Testis (tissue), 3 donors: ENCODE data around the gene IRF3. TPM values are rescaled to one million over a fixed set of nuclear protein-coding genes. Genes with fewer than 3 reads are reported as not detected.
A peak's percentile ranks its signal among the peaks of the same experiment; 100 is the strongest.

Experiments used
- DNase-seq: peaks from one replicate; pipeline ENCODE4 v3.0.0-alpha.2; 2019
- H3K27ac ChIP-seq, 2 donors: fragments of 200-600 bp; sonication (generic); one replicate each; pipeline ENCODE4 v1.5.1; 2019
- H3K27me3 ChIP-seq: fragments of 200-600 bp; sonication (generic); one replicate; pipeline ENCODE4 v1.5.1; 2019
- H3K36me3 ChIP-seq: fragments of 200-600 bp; sonication (generic); one replicate; pipeline ENCODE4 v1.5.1; 2017; ENCODE audit warnings: low read depth; ENCODE audit errors: missing control alignments
- H3K4me1 ChIP-seq: fragments of 200-600 bp; sonication (generic); one replicate; pipeline ENCODE4 v1.5.1; 2019
- H3K4me3 ChIP-seq, 2 donors: fragments of 200-600 bp; sonication (generic); one replicate each; pipeline ENCODE4 v1.5.1; 2017 to 2019
- H3K9me3 ChIP-seq: fragments of 200-600 bp; sonication (generic); one replicate; pipeline ENCODE4 v1.5.1; 2017
- CTCF ChIP-seq, 3 experiments: fragments of 450-650 bp in 2 of 3; fragments of 200-600 bp in 1 of 3; sonication (generic) in 1 of 3; IDR thresholded peaks; one replicate each; pipeline ENCODE4 v1.5.1; 2016 to 2019; ENCODE audit warnings: antibody characterized with exemption in 3 of 3, mild to moderate bottlenecking in 2 of 3, moderate library complexity in 1 of 3
- POLR2A ChIP-seq: fragments of 450-650 bp; IDR thresholded peaks from one replicate; pipeline ENCODE4 v1.6.1; 2017; ENCODE audit warnings: antibody characterized with exemption, mild to moderate bottlenecking, moderate library complexity
- WGBS, 2 donors: methylation state at CpG; one replicate each; pipeline ENCODE4 v1.1.5; 2018; 5-methylcytosine and 5-hydroxymethylcytosine counted together
- intact Hi-C: fragments of 100-400 bp; cut with DNase I; formaldehyde crosslinking; loops from one replicate; pipeline ENCODE4 v1.15.1; 2023; ENCODE audit warnings: low total_unique reads
- polyA plus RNA-seq: library from polyadenylated mRNA; stranded (reverse); fragments of 350-450 nt; fragmentation: Illumina TruSeq; extraction: RNeasy Lipid Tissue Mini Kit (QIAGEN cat#74804); gene quantifications from one replicate; pipeline ENCODE4 v1.2.3, GENCODE V29; 2014; ENCODE audit warnings: low read depth, low replicate concordance; ENCODE audit not compliant: insufficient read depth
- total RNA-seq, 2 donors: library from RNA; depleted of rRNA; stranded (reverse); fragments of >200 nt; gene quantifications; one replicate each; pipeline ENCODE4 v1.2.3, GENCODE V29; 2016

Gene IRF3
- total and polyA plus RNA-seq, 3 donors from 2014 or later = 34.9 to 51.6 (median 50.1) TPM

DNA sequence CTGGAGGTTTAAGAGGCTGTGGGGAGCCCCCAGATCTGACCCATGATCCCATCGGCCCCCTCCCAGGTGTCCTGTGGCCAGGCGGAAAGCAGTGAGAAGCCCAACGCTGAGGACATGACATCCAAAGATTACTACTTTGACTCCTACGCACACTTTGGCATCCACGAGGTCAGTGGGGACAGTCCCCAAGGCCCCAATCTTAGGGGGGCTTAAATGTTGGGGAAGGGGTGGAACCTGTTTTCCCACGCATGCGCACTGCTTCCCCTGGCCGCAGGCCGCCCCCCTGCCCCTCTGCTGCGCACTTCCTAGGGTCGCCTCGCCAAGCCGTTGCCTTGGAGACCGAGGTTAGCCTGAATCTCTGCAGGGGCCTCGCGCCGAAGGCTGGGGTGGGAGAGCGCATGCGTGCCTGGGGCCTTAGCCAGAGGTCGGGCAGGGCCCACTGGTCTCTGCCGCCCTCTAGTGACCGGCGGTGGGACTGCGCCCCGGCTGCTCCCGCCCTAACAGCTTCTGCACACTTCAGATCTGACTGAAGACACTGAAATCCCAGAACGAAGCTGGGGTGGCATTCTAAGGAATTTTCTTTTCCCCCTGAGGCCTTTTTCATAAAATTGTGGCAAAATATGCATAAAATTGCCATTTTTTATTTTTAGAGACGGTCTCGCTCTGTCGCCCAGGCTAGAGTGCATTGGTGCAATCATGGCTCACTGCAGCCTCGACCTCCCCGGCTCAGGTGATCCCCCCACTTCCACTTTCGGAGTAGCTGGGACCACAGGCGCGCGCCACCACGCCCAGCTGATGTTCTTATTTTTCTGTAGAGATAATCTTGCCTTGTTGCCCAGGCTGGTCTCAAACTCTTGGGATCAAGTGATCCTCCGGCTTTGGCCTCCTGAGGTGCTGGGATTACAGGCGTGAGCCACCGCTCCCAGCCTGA, 15.0 kb upstream of the IRF3 start:
- no peaks in the 10 kb centered on the region for H3K36me3 ChIP-seq
- H3K27me3 ChIP-seq = no peaks in the 10 kb centered on the region
- intact Hi-C loops = no loop called here
- peak; percentile 94 for DNase-seq
- TF ChIP-seq CTCF (IDR thresholded peaks at IDR 0.05) (peak; percentile 95 to 100 (median 99)), POLR2A (no peak)
- WGBS, 2 donors = 27 to 33% methylated on average over 22 to 40 of the region's 40 CpGs
- peaks cover 45% of the 10 kb centered on the region for H3K4me1 ChIP-seq
- H3K27ac ChIP-seq = peak overlapping the region; percentile 75 to 91
- H3K4me3 ChIP-seq = no peak overlapping the region
- H3K9me3 ChIP-seq = no peaks in the 10 kb centered on the region

DNA sequence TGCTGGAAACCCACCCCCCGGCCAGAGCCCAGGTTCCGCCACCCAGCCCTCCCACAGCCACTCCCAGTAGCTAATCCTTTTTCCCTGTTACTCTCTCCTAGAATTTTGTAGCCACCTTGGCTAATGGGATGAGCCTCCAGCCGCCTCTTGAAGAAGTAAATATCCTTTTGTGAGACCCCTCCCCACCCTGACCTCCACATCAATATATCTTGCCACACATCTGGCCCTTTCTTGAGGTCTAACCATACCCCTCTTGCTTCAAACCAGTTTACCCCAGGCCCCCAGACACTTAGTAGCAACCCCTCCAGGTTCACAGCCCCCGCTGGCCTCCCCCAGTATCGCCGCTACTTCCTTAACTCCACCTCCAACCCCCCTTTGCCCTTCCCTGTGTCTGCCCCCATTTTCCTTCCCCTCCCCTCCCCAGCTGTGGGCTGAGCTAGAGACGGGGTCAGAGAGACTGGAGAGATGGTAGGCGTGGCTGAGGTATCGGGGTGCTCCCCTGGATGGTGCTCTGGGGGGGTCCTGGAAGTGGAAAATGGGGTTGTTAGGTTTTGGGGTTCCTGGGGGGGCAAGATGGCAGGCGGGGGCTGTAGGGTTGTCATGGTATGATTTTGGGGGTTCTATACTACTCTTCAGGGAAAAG, 14.2 kb upstream of the IRF3 start:
- intact Hi-C loops = no loop called here
- H3K9me3 ChIP-seq = no peaks in the 10 kb centered on the region
- no peaks in the 10 kb centered on the region for H3K36me3 ChIP-seq
- peak overlapping the region; percentile 75 to 91 for H3K27ac ChIP-seq
- no peak for TF ChIP-seq POLR2A
- TF ChIP-seq CTCF (IDR thresholded peaks at IDR 0.05) = no peak
- no peak overlapping the region for H3K4me3 ChIP-seq
- H3K4me1 ChIP-seq = peaks cover 45% of the 10 kb centered on the region
- H3K27me3 ChIP-seq = no peaks in the 10 kb centered on the region
- no peak for DNase-seq
- WGBS, 2 donors = 35 to 41% methylated on average over 10 of the region's 10 CpGs

DNA sequence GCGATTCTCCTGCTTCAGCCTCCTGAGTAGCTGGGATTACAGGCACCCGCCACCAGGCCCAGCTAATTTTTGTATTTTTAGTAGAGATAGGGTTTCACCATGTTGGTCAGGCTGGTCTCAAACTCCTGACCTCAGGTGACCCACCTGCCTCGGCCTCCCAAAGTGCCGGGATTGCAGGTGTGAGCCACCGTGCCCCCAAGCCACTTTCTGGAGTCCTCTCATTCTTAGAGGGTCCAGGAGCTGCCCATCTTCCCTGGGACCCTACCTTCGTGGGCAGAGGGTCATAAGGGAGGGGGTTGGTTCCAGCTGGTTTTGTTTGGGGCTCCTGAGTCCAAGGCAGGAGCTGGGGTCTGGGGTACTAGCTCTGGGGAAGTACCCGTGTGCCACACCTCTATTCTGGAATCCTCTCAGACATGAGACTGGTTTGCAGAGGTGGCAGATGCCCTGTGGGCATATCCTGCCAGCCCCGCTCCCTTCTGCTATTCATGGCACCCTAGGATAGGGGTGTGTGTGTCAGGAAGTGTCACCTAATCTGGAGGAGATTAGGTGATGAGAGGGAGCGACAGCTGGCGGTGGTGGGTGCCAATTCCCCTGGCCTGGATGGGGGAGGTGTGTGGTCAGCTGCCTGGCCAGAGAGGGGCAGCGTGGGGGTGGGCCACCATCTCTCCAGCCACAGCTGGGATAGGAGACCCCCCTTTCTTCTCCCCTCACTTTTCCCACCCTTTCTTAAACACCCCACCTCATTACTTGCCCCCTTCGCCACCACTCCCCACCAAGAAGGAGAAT, 13.5 kb upstream of the IRF3 start:
- no peaks in the 10 kb centered on the region for H3K27me3 ChIP-seq
- H3K27ac ChIP-seq = peak overlapping the region in 1 of 2 donors; percentile 91
- TF ChIP-seq CTCF (IDR thresholded peaks at IDR 0.05) (no peak), POLR2A (no peak)
- no peak for DNase-seq
- H3K4me3 ChIP-seq = no peak overlapping the region
- intact Hi-C loops = no loop called here
- H3K9me3 ChIP-seq = no peaks in the 10 kb centered on the region
- H3K4me1 ChIP-seq = peaks cover 42% of the 10 kb centered on the region
- WGBS, 2 donors = 49 to 52% methylated on average over 7 to 12 of the region's 12 CpGs
- no peaks in the 10 kb centered on the region for H3K36me3 ChIP-seq

DNA sequence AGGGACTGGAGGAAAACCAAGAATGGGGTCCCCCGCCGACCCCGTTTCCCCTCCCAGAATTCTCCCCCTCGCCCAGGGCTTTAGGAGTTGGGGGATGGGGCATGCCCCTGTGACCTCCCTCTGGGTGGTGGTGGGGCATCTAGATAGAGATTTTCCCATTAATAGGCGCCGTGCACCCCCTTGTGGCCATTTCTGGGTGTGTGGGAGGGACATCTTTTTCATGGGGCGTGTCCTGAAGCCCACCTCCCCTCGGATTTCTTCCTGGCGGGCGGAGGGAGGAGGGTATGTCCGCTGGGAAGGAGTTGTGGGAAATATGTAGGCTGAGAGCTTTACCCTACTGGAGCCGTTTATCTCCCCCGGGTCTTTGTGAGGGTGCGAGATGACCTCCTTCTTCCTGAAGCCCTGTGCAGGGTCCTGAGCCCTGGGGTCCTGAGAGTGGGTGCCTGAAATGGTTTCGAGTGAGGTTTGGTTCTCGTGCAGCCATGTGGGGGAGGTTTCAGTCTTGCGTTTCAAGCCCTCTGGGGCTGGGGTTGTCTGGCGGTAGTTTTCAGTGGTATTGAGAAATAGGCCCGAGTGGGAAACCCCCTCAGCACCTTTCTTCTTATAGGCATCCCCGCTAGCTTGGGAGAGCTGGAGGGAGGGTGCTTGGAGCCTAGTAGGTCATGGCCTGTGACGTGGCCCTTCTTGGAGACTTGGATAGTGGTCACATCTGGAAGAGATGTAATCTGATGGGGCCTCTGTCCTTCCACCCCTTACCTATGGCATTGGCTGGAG, 12.4 kb upstream of the IRF3 start:
- Histone ChIP-seq H3K27ac (peak overlapping the region; percentile 79 to 91), H3K4me3 (peak overlapping the region; percentile 86 to 91), H3K36me3 (no peaks in the 10 kb centered on the region), H3K4me1 (peaks cover 42% of the 10 kb centered on the region), H3K27me3 (no peaks in the 10 kb centered on the region), H3K9me3 (no peaks in the 10 kb centered on the region)
- DNase-seq = peak; percentile 72
- WGBS, 2 donors = 0 to 1% methylated on average over 14 to 17 of the region's 21 CpGs
- TF ChIP-seq POLR2A (no peak), CTCF (IDR thresholded peaks at IDR 0.05) (peak; percentile 49 to 69 (median 59))
- intact Hi-C loops = no loop called here
